Mammary epithelial cell (primary cell): ENCODE results near the gene SLC32A1.

ENCODE experiments used
- CTCF ChIP-seq, 2 donors: IDR thresholded peaks in 1 of 2; conservative IDR thresholded peaks in 1 of 2; 2 replicates each; pipeline ENCODE4 v1.5.1; 2011 to 2012; ENCODE audit warnings: inconsistent platforms in 2 of 2, low read length in 2 of 2, mild to moderate bottlenecking in 2 of 2, control low read depth in 1 of 2, low read depth in 1 of 2; ENCODE audit not compliant: insufficient read depth in 1 of 2; ENCODE audit errors: extremely low read depth in 1 of 2
- EZH2 ChIP-seq: IDR thresholded peaks from 2 replicates; pipeline ENCODE4 v1.6.1; 2012; ENCODE audit warnings: low read length, inconsistent platforms, borderline replicate concordance

DNA sequence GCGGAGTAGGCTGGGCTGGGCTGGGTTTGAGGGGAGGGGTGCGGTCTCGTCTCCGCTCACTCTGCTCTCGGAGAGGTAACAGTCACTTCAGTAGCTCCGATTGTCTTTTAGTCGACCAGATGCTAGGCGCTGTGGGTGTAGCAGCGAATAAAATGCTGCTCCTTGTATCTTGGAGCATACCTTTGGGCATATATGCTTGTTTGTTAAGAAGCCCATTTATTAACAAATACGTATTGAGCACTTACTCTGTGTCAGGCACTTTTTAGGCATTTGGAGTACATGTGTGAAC, 24.5 kb downstream of the SLC32A1 start:
- TF ChIP-seq CTCF (conservative IDR thresholded peaks at IDR 0.05 in 1 of 2, IDR thresholded peaks at IDR 0.05 in 1 of 2; ENCODE audit: extremely low read depth in 1 of 2, insufficient read depth in 1 of 2, low read depth in 1 of 2, low read length in 2 of 2): no peak
- no peak for TF ChIP-seq EZH2
